22Rv1 (cell line): ENCODE results near the gene PCSK5.

Experiments
- H3K27ac ChIP-seq: fragments of 450-650 bp; 2 replicates; pipeline ENCODE4 v1.5.1; 2017
- CTCF ChIP-seq: fragments of 450-650 bp; IDR thresholded peaks from 2 replicates; pipeline ENCODE4 v1.5.1; 2017; ENCODE audit warnings: mild to moderate bottlenecking
- ZFX ChIP-seq: fragments of 450-650 bp; IDR thresholded peaks from 2 replicates; pipeline ENCODE4 v1.6.1; 2017; ENCODE audit warnings: antibody characterized with exemption, borderline replicate concordance

The PCSK5 gene

GRCh38 chr9:75937521-75938258 lies 47.2 kb downstream of the PCSK5 start:
- no peak for TF ChIP-seq ZFX
- no peak for TF ChIP-seq CTCF
- H3K27ac ChIP-seq = no peak overlapping the region

GRCh38 chr9:75938946-75939345 lies 48.5 kb downstream of the PCSK5 start:
- no peak overlapping the region for H3K27ac ChIP-seq
- no peak for TF ChIP-seq CTCF
- TF ChIP-seq ZFX = no peak

- TF ChIP-seq ZFX = no peak
- no peak for TF ChIP-seq CTCF
- H3K27ac ChIP-seq = no peak overlapping the region
These were observed 49.2 kb downstream of the PCSK5 start for GRCh38 chr9:75939536-75940111.

- no peak for TF ChIP-seq ZFX
- TF ChIP-seq CTCF = no peak
- H3K27ac ChIP-seq = no peak overlapping the region
These were observed 50.6 kb downstream of the PCSK5 start for GRCh38 chr9:75941066-75941465.

GRCh38 chr9:75941577-75942311 lies 51.3 kb downstream of the PCSK5 start:
- no peak for TF ChIP-seq ZFX
- TF ChIP-seq CTCF = no peak
- H3K27ac ChIP-seq = no peak overlapping the region

DNA sequence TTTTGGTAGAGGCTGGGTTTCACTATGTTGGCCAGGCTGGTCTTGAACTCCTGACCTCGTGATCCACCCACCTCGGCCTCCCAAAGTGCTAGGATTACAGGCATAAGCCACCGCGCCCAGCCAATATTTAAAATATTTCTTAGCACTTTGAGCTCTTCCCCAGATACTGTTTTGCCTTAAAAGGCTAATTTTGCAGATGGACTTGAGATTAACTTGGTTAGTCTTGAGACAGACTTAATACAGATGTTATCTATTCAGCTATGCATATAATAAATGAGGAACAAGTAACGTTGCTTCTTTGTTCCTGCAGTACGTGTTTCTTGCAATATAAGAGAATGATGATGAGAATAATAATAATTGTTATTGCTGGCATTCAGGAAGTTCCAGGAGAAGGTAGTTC lies 56.3 kb downstream of the PCSK5 start:
- no peak overlapping the region for H3K27ac ChIP-seq
- no peak for TF ChIP-seq ZFX
- no peak for TF ChIP-seq CTCF

GRCh38 chr9:75947233-75947632 lies 56.8 kb downstream of the PCSK5 start:
- TF ChIP-seq CTCF = no peak
- TF ChIP-seq ZFX = no peak
- no peak overlapping the region for H3K27ac ChIP-seq
